NB4 (cell line): ENCODE measurements around the gene TRAF3.

Experiments
- DNase-seq: peaks from one replicate; pipeline ENCODE4 v3.0.0; 2010; ENCODE audit warnings: low read depth
- H3K4me3 ChIP-seq: one replicate; pipeline ENCODE4 v1.5.1; 2011; ENCODE audit warnings: mild to moderate bottlenecking, low read depth, low read length, moderate library complexity
- MYC ChIP-seq: IDR thresholded peaks from 2 replicates; pipeline ENCODE4 v1.6.1; 2011; ENCODE audit warnings: low read depth, low read length
- POLR2A ChIP-seq: IDR thresholded peaks from 2 replicates; pipeline ENCODE4 v1.6.1; 2011; ENCODE audit warnings: mild to moderate bottlenecking; ENCODE audit not compliant: insufficient read length; ENCODE audit errors: extremely low read depth
- TF ChIP-seq, protein P1 (sequence below): IDR thresholded peaks from one replicate; pipeline ENCODE4 v1.5.1; 2012; ENCODE audit warnings: low read depth, low read length
- TF ChIP-seq, protein P2 (sequence below): IDR thresholded peaks from 2 replicates; pipeline ENCODE4 v1.6.1; 2011; ENCODE audit warnings: low read depth, low read length

TRAF3 gene

DNA sequence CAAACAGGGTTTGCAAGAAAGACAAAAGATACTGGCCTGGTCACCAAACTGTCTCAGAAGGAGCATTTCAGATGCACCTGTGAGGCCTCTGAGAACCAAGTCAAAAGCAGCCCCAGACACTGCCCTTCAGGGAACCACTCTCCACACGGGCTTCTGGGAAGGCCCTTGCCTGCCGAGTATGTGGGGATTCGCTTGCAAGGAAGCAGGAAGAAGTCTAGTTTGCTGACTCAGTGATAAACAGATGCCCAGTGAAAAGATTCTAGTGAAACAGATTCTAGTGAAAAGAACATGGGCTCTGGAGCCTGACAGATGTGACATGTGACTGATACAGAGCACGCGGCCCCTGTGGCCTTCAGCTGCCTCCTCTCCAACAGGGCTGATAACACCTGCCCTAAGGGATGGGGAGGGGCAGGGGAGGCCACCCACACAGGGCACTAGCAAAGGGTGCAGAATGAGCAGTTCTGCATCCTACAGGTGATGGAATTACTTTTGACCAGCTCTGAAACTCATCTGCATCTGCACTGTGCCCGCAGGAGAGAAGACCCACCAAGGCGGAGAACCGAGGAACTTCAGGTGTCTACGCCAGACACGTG lies 164.3 kb downstream of the TRAF3 start:
- no peak for DNase-seq
- TF ChIP-seq, protein P1, sequence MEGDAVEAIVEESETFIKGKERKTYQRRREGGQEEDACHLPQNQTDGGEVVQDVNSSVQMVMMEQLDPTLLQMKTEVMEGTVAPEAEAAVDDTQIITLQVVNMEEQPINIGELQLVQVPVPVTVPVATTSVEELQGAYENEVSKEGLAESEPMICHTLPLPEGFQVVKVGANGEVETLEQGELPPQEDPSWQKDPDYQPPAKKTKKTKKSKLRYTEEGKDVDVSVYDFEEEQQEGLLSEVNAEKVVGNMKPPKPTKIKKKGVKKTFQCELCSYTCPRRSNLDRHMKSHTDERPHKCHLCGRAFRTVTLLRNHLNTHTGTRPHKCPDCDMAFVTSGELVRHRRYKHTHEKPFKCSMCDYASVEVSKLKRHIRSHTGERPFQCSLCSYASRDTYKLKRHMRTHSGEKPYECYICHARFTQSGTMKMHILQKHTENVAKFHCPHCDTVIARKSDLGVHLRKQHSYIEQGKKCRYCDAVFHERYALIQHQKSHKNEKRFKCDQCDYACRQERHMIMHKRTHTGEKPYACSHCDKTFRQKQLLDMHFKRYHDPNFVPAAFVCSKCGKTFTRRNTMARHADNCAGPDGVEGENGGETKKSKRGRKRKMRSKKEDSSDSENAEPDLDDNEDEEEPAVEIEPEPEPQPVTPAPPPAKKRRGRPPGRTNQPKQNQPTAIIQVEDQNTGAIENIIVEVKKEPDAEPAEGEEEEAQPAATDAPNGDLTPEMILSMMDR = no peak
- no peak for TF ChIP-seq POLR2A
- TF ChIP-seq MYC = no peak
- TF ChIP-seq, protein P2, sequence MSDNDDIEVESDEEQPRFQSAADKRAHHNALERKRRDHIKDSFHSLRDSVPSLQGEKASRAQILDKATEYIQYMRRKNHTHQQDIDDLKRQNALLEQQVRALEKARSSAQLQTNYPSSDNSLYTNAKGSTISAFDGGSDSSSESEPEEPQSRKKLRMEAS = no peak
- H3K4me3 ChIP-seq = no peak overlapping the region

DNA sequence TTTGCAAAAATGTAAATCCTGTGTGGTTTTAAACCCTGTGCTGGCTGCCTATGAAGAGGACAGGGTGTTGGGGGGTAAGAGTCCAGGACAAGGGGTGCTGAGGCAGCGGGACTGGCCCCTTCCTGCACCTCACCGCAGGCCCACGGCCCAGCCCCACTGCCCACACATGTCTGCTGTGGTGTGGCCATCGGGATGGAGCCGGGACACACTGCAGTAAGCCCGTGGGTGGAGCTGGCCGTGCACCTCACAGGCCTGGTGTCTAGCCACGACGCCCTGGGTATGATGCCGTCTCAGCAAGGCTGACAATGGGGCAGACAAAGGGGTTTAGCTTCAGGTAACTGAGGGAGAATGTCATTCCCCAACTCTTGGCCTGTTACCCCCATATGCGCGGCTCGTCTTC lies 164.8 kb downstream of the TRAF3 start:
- no peak for TF ChIP-seq POLR2A
- TF ChIP-seq, protein P2 = no peak
- TF ChIP-seq, protein P1 = no peak
- TF ChIP-seq MYC = no peak
- no peak overlapping the region for H3K4me3 ChIP-seq
- DNase-seq = no peak

DNA sequence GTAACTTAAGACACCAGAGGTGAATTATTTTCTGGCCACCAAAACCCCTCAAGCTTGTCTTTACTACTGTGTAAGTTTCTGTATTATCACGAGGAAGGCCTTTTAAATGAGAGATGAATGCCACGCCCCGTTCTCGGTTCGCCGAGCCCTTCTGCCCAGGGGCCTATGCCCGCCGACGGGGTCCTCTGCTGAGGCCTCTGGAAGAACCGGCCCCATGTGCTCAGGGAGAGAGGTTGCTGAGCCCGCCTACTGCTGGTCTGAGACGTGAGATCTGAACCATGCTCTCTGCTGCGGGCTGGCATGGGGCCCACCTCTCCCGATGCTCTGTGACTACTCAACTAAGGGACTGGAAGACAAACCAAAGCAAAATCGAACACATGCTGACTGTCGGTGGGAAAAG lies 166.2 kb downstream of the TRAF3 start:
- H3K4me3 ChIP-seq = no peak overlapping the region
- TF ChIP-seq POLR2A (no peak), MYC (no peak)
- TF ChIP-seq, protein P2 = no peak
- TF ChIP-seq, protein P1 = no peak
- no peak for DNase-seq

DNA sequence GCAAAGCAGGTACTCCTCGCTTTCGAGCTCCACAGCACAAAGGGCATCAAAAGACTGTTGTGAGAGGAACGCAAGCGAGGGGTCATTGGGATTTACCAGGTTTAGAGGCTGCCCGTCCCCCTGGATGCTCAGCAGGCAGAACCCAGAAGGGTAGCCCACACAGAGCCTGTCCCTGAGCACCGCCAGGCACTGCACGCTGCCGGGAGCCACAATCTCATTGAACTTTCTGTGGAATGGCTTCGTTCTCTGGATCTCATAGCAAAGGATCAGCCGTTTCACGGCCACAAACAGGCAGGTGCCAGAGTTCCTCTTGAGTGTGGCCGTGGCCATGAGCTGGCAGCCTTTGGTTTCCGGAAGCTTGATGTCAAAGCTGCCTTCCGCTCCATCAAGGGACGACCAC lies 166.7 kb downstream of the TRAF3 start:
- H3K4me3 ChIP-seq = no peak overlapping the region
- TF ChIP-seq MYC = no peak
- TF ChIP-seq, protein P2 = no peak
- TF ChIP-seq, protein P1 = no peak
- DNase-seq = no peak

DNA sequence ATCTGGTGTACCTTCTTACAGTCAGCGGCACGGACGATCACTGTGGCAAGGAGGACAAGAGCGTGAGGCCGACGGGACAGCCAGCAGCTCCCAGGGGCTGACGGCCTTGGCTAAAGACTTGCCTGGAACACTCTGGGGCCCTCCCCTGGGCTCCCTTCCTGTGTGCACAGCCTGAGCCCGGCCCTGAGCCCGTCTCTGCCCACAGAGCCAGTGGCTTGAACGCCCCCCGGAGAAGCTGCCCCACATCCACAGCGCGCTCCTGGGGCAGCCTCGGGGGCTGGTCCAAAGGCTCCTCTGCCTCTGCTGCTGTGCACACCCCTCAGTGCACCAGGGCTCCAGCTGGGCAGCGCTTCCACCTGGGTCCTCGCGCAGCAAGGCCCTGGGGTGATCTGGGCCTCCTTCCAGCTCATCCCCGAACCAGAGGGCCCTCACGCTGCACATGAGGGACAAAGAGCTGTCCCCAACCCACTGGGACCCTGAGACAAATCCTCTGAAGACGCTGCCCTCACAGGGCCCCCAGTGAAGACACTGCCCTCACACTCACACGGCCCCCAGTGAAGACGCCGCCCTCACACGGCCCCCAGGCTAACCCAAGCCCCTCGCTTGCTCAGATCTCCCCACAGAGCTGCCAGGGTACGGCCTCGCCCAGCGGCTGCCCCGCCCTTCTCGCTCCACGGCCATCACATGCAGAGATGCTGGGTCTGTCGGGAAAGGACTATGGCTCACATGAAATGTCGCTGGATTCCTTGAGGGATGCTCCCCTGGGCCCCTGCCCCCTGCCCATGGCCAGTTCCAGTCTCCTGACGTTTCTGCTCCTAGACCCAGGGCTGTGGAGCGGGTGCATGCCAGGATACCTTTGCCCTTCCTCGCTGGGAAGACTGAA lies 167.4 kb downstream of the TRAF3 start:
- TF ChIP-seq, protein P1 = no peak
- TF ChIP-seq, protein P2 = no peak
- TF ChIP-seq MYC (no peak), POLR2A (no peak)
- no peak for DNase-seq
- no peak overlapping the region for H3K4me3 ChIP-seq
